SK-N-SH (cell line): ENCODE results near the gene MLLT6. TPM values are rescaled to one million over a fixed set of nuclear protein-coding genes. Genes with fewer than 3 reads are reported as not detected.

Experiments used
- CTCF ChIA-PET: fragments of 300-600, 350-600 bp; formaldehyde crosslinking; extraction: SDS; loops from one replicate; lab custom pipeline; 2021; lab: Yijun Ruan, JAX
- POLR2A ChIA-PET: fragments of 350-600 bp; sonication (Branson Sonifier 250); formaldehyde crosslinking; extraction: SDS; loops from one replicate; lab custom pipeline; 2020; ENCODE audit warnings: antibody characterized with exemption, inconsistent platforms; lab: Yijun Ruan, JAX
- DNase-seq: peaks from one replicate; pipeline ENCODE4 v3.0.0; 2012
- H2AFZ ChIP-seq: fragments of 200-600 bp; sonication (generic); 2 replicates; pipeline ENCODE4 v1.8.1; 2016; ENCODE audit warnings: antibody characterized with exemption, mild to moderate bottlenecking, low read depth
- H3F3A ChIP-seq: fragments of 200-600 bp; sonication (generic); replicated peaks from 2 replicates; pipeline ENCODE3; 2016; ENCODE audit warnings: antibody characterized with exemption, mild to moderate bottlenecking; ENCODE audit not compliant: insufficient read depth
- H3K27ac ChIP-seq, 2 experiments: fragments of 200-500 bp in 1 of 2; fragments of 200-600 bp in 1 of 2; sonication (Bioruptor generic) in 1 of 2; sonication (generic), shearing (Covaris generic) in 1 of 2; 2 replicates each; pipeline versions ENCODE4 v1.5.1 to v1.6.1; 2014 to 2016; ENCODE audit warnings: low read depth in 2 of 2, inconsistent platforms in 1 of 2, low read length in 1 of 2, mild to moderate bottlenecking in 1 of 2, mixed read lengths in 1 of 2
- H3K27me3 ChIP-seq: fragments of 200-600 bp; sonication (generic), shearing (Covaris generic); 2 replicates; pipeline ENCODE4 v1.6.1; 2016; ENCODE audit warnings: mixed run types; ENCODE audit not compliant: insufficient read depth
- H3K36me3 ChIP-seq, 2 experiments: fragments of 200-500 bp in 1 of 2; fragments of 200-600 bp in 1 of 2; sonication (Bioruptor generic) in 1 of 2; sonication (generic) in 1 of 2; replicated peaks in 1 of 2; 2 replicates each; pipeline versions ENCODE3 to v1.5.1; 2014 to 2016; ENCODE audit warnings: low read length in 1 of 2, mild to moderate bottlenecking in 1 of 2; ENCODE audit not compliant: insufficient read depth in 2 of 2, control insufficient read depth in 1 of 2
- H3K4me1 ChIP-seq, 2 experiments: fragments of 200-500 bp in 1 of 2; fragments of 200-600 bp in 1 of 2; sonication (Bioruptor generic) in 1 of 2; sonication (generic), shearing (Covaris generic) in 1 of 2; 2 replicates each; pipeline versions ENCODE4 v1.5.1 to v1.6.1; 2014 to 2016; ENCODE audit warnings: low read depth in 1 of 2, low read length in 1 of 2, mixed run types in 1 of 2; ENCODE audit not compliant: insufficient read depth in 2 of 2, control insufficient read depth in 1 of 2
- H3K4me2 ChIP-seq: fragments of 200-600 bp; sonication (generic), shearing (Covaris generic); 2 replicates; pipeline ENCODE4 v1.6.1; 2017; ENCODE audit warnings: mixed run types
- H3K4me3 ChIP-seq, 2 experiments: fragments of 200-500 bp in 1 of 2; fragments of 200-600 bp in 1 of 2; sonication (Bioruptor generic) in 1 of 2; sonication (generic), shearing (Covaris generic) in 1 of 2; 2 replicates each; pipeline versions ENCODE4 v1.5.1 to v1.8.1; 2014 to 2016; ENCODE audit warnings: low read depth in 2 of 2, inconsistent platforms in 1 of 2, low read length in 1 of 2, mild to moderate bottlenecking in 1 of 2, mixed read lengths in 1 of 2, moderate library complexity in 1 of 2
- H3K79me2 ChIP-seq: fragments of 200-600 bp; sonication (generic); 2 replicates; pipeline ENCODE4 v1.8.1; 2017; ENCODE audit warnings: mild to moderate bottlenecking; ENCODE audit not compliant: insufficient read depth
- H3K9ac ChIP-seq: fragments of 200-600 bp; sonication (generic); 2 replicates; pipeline ENCODE4 v1.6.1; 2017; ENCODE audit warnings: mixed run types
- H3K9me2 ChIP-seq: fragments of 200-600 bp; sonication (generic); 2 replicates; pipeline ENCODE4 v1.6.1; 2017; ENCODE audit warnings: mixed run types
- H3K9me3 ChIP-seq: fragments of 200-600 bp; sonication (generic); 2 replicates; pipeline ENCODE4 v1.6.1; 2017; ENCODE audit warnings: mixed run types, mild to moderate bottlenecking, moderate library complexity
- H4K20me1 ChIP-seq: fragments of 200-600 bp; sonication (generic); 2 replicates; pipeline ENCODE4 v1.6.1; 2017; ENCODE audit warnings: mild to moderate bottlenecking, mixed run types; ENCODE audit not compliant: insufficient read depth
- EZH2phosphoT487 ChIP-seq: fragments of 200-600 bp; sonication (generic); IDR thresholded peaks from 2 replicates; pipeline ENCODE4 v1.6.1; 2017; ENCODE audit warnings: low read depth, mixed run types, mild to moderate bottlenecking, antibody characterized with exemption, moderate library complexity, borderline replicate concordance
- FOSL2 ChIP-seq: IDR thresholded peaks from 2 replicates; pipeline ENCODE4 v1.4.0; 2012; ENCODE audit warnings: low read depth, mild to moderate bottlenecking, moderate library complexity, borderline replicate concordance
- FOXJ3 ChIP-seq: sonication (generic); formaldehyde crosslinking; IDR thresholded peaks from 2 replicates; pipeline ENCODE4 v1.5.1; 2020; ENCODE audit warnings: mild to moderate bottlenecking, missing genetic modification reagents
- FOXM1 ChIP-seq: IDR thresholded peaks from 2 replicates; pipeline ENCODE4 v1.4.0; 2012; ENCODE audit warnings: low read depth, mild to moderate bottlenecking
- MAX ChIP-seq: IDR thresholded peaks from 2 replicates; pipeline ENCODE4 v1.4.0; 2012; ENCODE audit warnings: low read depth
- POLR2AphosphoS5 ChIP-seq: IDR thresholded peaks from 2 replicates; pipeline ENCODE4 v1.6.1; 2012; ENCODE audit warnings: low read depth, low read length
- RAD21 ChIP-seq: IDR thresholded peaks from 2 replicates; pipeline ENCODE4 v1.6.1; 2012; ENCODE audit warnings: mild to moderate bottlenecking, low read length
- USF2 ChIP-seq: fragments of 150-350 bp; IDR thresholded peaks from 2 replicates; pipeline ENCODE4 v1.6.1; 2017; ENCODE audit warnings: antibody characterized with exemption, low read length, low read depth, borderline replicate concordance
- YY1 ChIP-seq: IDR thresholded peaks from 2 replicates; pipeline ENCODE4 v1.4.0; 2012; ENCODE audit warnings: low read depth, mild to moderate bottlenecking
- WGBS: methylation state at CpG from one replicate; pipeline ENCODE4 v1.1.6; 2017; ENCODE audit warnings: low lambda C conversion rate; 5-methylcytosine and 5-hydroxymethylcytosine counted together
- polyA plus RNA-seq, 3 experiments: library from polyadenylated mRNA; depleted of rRNA; stranded (reverse); fragments of >200 nt; gene quantifications; 2 replicates each; pipeline ENCODE4 v1.2.3, GENCODE V29; 2012
- TF ChIP-seq, protein P1 (sequence below): IDR thresholded peaks from 2 replicates; pipeline ENCODE4 v1.4.0; 2012; ENCODE audit warnings: low read depth, borderline replicate concordance
- TF ChIP-seq, protein P2 (sequence below): IDR thresholded peaks from 2 replicates; pipeline ENCODE4 v1.6.1; 2012; ENCODE audit warnings: mild to moderate bottlenecking, low read depth, low read length, moderate library complexity

Gene MLLT6
- polyA plus RNA-seq, 1 of the 3 experiments (the other 2 are of a cell fraction) = 41.5 TPM

DNA sequence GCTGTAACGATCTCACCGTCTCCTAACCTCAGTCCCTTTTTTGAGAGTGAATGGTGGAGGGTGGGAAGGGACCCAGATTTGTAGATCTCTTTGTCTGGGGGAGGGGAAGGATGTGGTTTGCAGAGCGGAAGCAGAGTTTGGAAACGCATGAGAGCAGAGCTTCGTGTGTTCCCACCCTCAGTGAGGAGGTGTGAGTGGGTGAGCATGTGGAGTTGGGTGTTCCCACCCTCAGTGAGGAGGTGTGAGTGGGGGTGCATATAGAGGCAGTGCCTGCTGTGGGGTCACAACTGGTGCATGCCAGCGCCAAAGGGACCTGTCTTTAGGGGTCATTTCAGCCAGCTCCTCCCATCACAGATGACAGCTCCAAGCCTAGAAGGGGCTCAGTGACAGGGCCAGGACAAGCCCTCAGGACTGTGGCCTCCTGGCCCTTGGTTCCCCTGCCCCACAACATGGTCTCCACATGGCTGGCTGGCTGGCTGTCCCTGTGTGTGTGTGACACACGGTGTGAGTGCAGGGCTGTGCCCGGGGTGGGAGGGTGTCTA is 23.3 kb downstream of the MLLT6 start:
- TF ChIP-seq EZH2phosphoT487 (no peak), FOXJ3 (CRISPR knock-in tag) (no peak), USF2 (no peak), RAD21 (no peak), FOXM1 (no peak), POLR2AphosphoS5 (no peak), FOSL2 (no peak), MAX (no peak), YY1 (no peak)
- TF ChIP-seq, protein P1, sequence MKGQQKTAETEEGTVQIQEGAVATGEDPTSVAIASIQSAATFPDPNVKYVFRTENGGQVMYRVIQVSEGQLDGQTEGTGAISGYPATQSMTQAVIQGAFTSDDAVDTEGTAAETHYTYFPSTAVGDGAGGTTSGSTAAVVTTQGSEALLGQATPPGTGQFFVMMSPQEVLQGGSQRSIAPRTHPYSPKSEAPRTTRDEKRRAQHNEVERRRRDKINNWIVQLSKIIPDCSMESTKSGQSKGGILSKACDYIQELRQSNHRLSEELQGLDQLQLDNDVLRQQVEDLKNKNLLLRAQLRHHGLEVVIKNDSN = no peak
- TF ChIP-seq, protein P2, sequence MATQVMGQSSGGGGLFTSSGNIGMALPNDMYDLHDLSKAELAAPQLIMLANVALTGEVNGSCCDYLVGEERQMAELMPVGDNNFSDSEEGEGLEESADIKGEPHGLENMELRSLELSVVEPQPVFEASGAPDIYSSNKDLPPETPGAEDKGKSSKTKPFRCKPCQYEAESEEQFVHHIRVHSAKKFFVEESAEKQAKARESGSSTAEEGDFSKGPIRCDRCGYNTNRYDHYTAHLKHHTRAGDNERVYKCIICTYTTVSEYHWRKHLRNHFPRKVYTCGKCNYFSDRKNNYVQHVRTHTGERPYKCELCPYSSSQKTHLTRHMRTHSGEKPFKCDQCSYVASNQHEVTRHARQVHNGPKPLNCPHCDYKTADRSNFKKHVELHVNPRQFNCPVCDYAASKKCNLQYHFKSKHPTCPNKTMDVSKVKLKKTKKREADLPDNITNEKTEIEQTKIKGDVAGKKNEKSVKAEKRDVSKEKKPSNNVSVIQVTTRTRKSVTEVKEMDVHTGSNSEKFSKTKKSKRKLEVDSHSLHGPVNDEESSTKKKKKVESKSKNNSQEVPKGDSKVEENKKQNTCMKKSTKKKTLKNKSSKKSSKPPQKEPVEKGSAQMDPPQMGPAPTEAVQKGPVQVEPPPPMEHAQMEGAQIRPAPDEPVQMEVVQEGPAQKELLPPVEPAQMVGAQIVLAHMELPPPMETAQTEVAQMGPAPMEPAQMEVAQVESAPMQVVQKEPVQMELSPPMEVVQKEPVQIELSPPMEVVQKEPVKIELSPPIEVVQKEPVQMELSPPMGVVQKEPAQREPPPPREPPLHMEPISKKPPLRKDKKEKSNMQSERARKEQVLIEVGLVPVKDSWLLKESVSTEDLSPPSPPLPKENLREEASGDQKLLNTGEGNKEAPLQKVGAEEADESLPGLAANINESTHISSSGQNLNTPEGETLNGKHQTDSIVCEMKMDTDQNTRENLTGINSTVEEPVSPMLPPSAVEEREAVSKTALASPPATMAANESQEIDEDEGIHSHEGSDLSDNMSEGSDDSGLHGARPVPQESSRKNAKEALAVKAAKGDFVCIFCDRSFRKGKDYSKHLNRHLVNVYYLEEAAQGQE = no peak
- Histone ChIP-seq H3K4me3 (no peak overlapping the region), H3K4me2 (no peak overlapping the region), H3K4me1 (peaks cover 12 to 64% of the 10 kb centered on the region in 2 experiments; a peak in 1 of 4 replicates), H3K27ac (peak overlapping the region in 1 of 2 experiments; percentile 23; a peak in 1 of 4 replicates), H3K9me2 (no peaks in the 10 kb centered on the region), H3K9me3 (no peaks in the 10 kb centered on the region), H4K20me1 (peaks cover 5% of the 10 kb centered on the region; the same call in 1 of the 2 replicates), H2AFZ (no peak overlapping the region), H3K79me2 (peaks cover 25% of the 10 kb centered on the region; the same call in 1 of the 2 replicates), H3F3A (peaks cover 27% of the 10 kb centered on the region), H3K27me3 (no peaks in the 10 kb centered on the region), H3K36me3 (peaks cover 8% of the 10 kb centered on the region in 2 experiments), H3K9ac (no peak overlapping the region)
- CTCF ChIA-PET = interaction anchor here (0.8 to 3.4 kb wide), 9 partner anchors 10 to 425 kb away, joined by 3 to 18 read pairs (median 4); no protein-coding TSS in a partner anchor
- WGBS = 97% methylated on average over 5 of the region's 8 CpGs
- DNase-seq = no peak
- POLR2A ChIA-PET = interaction anchor here (1.0 to 1.6 kb wide), 2 partner anchors 22 to 32 kb away, joined by 3 to 5 read pairs; partner anchors contain the start of gene MLLT6
